Common myeloid progenitor, CD34-positive (primary cell): ENCODE measurements around the gene GPR173.

Source experiments
- CTCF ChIA-PET: fragments of 350-600 bp; sonication (Branson Sonifier 250); formaldehyde crosslinking; loops from one replicate; lab custom pipeline; 2021; ENCODE audit warnings: antibody characterized with exemption; lab: Charles Lee
- POLR2A ChIA-PET: fragments of 350-600 bp; sonication (Branson Sonifier 250); formaldehyde crosslinking; loops from one replicate; lab custom pipeline; 2021; ENCODE audit warnings: antibody characterized with exemption; lab: Charles Lee
- DNase-seq, 3 donors: peaks; one replicate each; pipeline versions ENCODE4 v3.0.0 to v3.0.0-alpha.2; 2013
- H3K27ac ChIP-seq, 2 experiments: 1 replicate in 1 of 2; 2 replicates in 1 of 2; pipeline ENCODE4 v1.7.0; 2013; ENCODE audit warnings: inconsistent platforms in 2 of 2, low read length in 2 of 2, mild to moderate bottlenecking in 2 of 2, low read depth in 1 of 2, moderate library complexity in 1 of 2; ENCODE audit not compliant: severe bottlenecking in 2 of 2, insufficient read depth in 1 of 2, poor library complexity in 1 of 2
- H3K27me3 ChIP-seq, 5 experiments: replicated peaks in 2 of 5; 1 replicate in 3 of 5; 2 replicates in 2 of 5; pipeline versions ENCODE4 v1.6.1 to v1.7.0; 2013; ENCODE audit warnings: low read length in 4 of 5, mild to moderate bottlenecking in 2 of 5, moderate library complexity in 2 of 5, inconsistent platforms in 1 of 5; ENCODE audit not compliant: insufficient read depth in 5 of 5, control insufficient read depth in 4 of 5
- H3K36me3 ChIP-seq, 4 experiments: 1 replicate in 2 of 4; 2 replicates in 2 of 4; pipeline versions ENCODE4 v1.6.1 to v1.7.0; 2013; ENCODE audit warnings: low read length in 3 of 4, control low read depth in 1 of 4, mild to moderate bottlenecking in 1 of 4; ENCODE audit not compliant: control insufficient read depth in 4 of 4, insufficient read depth in 4 of 4
- H3K4me1 ChIP-seq, 4 experiments: 1 replicate in 3 of 4; 2 replicates in 1 of 4; pipeline versions ENCODE4 v1.6.1 to v1.7.1; 2013; ENCODE audit warnings: low read length in 3 of 4, mild to moderate bottlenecking in 3 of 4, control low read depth in 1 of 4, inconsistent platforms in 1 of 4, moderate library complexity in 1 of 4; ENCODE audit not compliant: control insufficient read depth in 4 of 4, insufficient read depth in 4 of 4; ENCODE audit errors: control extremely low read depth in 1 of 4
- H3K4me3 ChIP-seq, 7 experiments: 1 replicate in 4 of 7; 2 replicates in 3 of 7; pipeline versions ENCODE4 v1.5.1 to v1.7.0; 2013; ENCODE audit warnings: mild to moderate bottlenecking in 7 of 7, low read length in 6 of 7, moderate library complexity in 6 of 7, inconsistent platforms in 2 of 7, low read depth in 2 of 7, control low read depth in 1 of 7; ENCODE audit not compliant: insufficient read depth in 4 of 7, control insufficient read depth in 1 of 7; ENCODE audit errors: extremely low read depth in 1 of 7
- H3K9me3 ChIP-seq, 5 experiments: 1 replicate in 4 of 5; 2 replicates in 1 of 5; pipeline versions ENCODE4 v1.6.1 to v1.7.1; 2013; ENCODE audit warnings: low read length in 4 of 5, mild to moderate bottlenecking in 2 of 5, inconsistent platforms in 1 of 5, low read depth in 1 of 5, moderate library complexity in 1 of 5; ENCODE audit not compliant: control insufficient read depth in 4 of 5, insufficient read depth in 2 of 5; ENCODE audit errors: control extremely low read depth in 1 of 5
- WGBS: methylation state at CpG from one replicate; pipeline ENCODE4 v1.1.5; 2013; ENCODE audit not compliant: insufficient coverage; 5-methylcytosine and 5-hydroxymethylcytosine counted together

The GPR173 gene

DNA sequence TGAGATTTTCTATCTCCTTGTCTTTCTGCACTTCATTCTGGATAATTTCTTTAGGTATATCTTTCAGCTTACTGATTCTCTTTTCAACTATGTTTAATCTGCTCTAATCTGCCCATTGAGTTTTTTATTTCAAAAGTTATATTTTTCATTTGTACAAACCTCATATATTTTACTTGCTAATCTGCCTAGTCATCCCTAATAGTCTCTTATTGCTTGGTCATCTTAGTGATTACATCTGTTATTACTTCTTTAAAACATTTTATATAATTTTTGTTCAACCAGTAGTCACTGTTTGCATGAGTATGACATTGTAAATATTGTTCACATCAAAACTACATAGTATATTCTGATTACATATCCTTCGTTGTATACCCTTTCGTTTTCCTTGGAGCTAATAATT lies 77.8 kb downstream of the GPR173 start:
- CTCF ChIA-PET = no interaction called here
- POLR2A ChIA-PET = no interaction called here
- peaks cover 0 to 5% (median 2%) of the 10 kb centered on the region in 4 experiments for H3K36me3 ChIP-seq
- no peaks in the 10 kb centered on the region for H3K4me1 ChIP-seq
- no peak overlapping the region for H3K27ac ChIP-seq
- peaks cover 0 to 17% (median 0%) of the 10 kb centered on the region in 5 experiments for H3K27me3 ChIP-seq
- H3K4me3 ChIP-seq = no peak overlapping the region
- no peak for DNase-seq
- no peaks in the 10 kb centered on the region for H3K9me3 ChIP-seq
- no CpG with 5 or more reads among the region's 2 CpGs for WGBS

GRCh38 chrX:53128097-53128749 lies 79.6 kb downstream of the GPR173 start:
- DNase-seq = no peak
- peaks cover 0 to 22% (median 0%) of the 10 kb centered on the region in 5 experiments for H3K27me3 ChIP-seq
- ChIA-PET POLR2A (interaction anchor here (1.2 kb wide), 1 partner anchor 15 kb away, joined by 4 read pairs; no protein-coding TSS in a partner anchor), CTCF (no interaction called here)
- H3K36me3 ChIP-seq = peaks cover 0 to 5% (median 2%) of the 10 kb centered on the region in 4 experiments
- H3K9me3 ChIP-seq = no peaks in the 10 kb centered on the region
- 91% methylated on average over 3 of the region's 3 CpGs for WGBS
- no peaks in the 10 kb centered on the region for H3K4me1 ChIP-seq
- no peak overlapping the region for H3K27ac ChIP-seq
- H3K4me3 ChIP-seq = no peak overlapping the region
